ENCODE measurements around the gene AK2.

AK2 gene

GRCh38 chr1:33021567-33022431, 14.9 kb downstream of the AK2 start:
- no peak for DNase-seq (ENCODE audit: low spot score)

- no peak for DNase-seq (ENCODE audit: low spot score)
These were observed 18.6 kb downstream of the AK2 start for GRCh38 chr1:33018112-33018511.

- DNase-seq (ENCODE audit: low spot score) = no peak
These were observed 19.5 kb downstream of the AK2 start for GRCh38 chr1:33017175-33017574.

- no peak for DNase-seq (ENCODE audit: low spot score)
These were observed 21.5 kb downstream of the AK2 start for GRCh38 chr1:33015216-33015615.

- DNase-seq (ENCODE audit: low spot score) = no peak
These were observed 22.1 kb downstream of the AK2 start for GRCh38 chr1:33014464-33015163.

GRCh38 chr1:33013791-33014190, 22.9 kb downstream of the AK2 start:
- no peak for DNase-seq (ENCODE audit: low spot score)

GRCh38 chr1:33012165-33012564, 24.5 kb downstream of the AK2 start:
- DNase-seq (ENCODE audit: low spot score) = no peak

- no peak for DNase-seq (ENCODE audit: low spot score)
These were observed 25.6 kb downstream of the AK2 start for GRCh38 chr1:33010932-33011731.

- DNase-seq (ENCODE audit: low spot score) = no peak
These were observed 27.1 kb downstream of the AK2 start for GRCh38 chr1:33009561-33009960.

- DNase-seq (ENCODE audit: low spot score) = no peak
These were observed 28.4 kb downstream of the AK2 start for GRCh38 chr1:33008051-33008914.

GRCh38 chr1:33007190-33008050, 29.3 kb downstream of the AK2 start:
- DNase-seq (ENCODE audit: low spot score) = peak; percentile 49

- no peak for DNase-seq (ENCODE audit: low spot score)
These were observed 30.8 kb downstream of the AK2 start for GRCh38 chr1:33005838-33006421.

- no peak for DNase-seq (ENCODE audit: low spot score)
These were observed 31.4 kb downstream of the AK2 start for GRCh38 chr1:33005117-33005837.

GRCh38 chr1:33004613-33005012, 32.1 kb downstream of the AK2 start:
- DNase-seq (ENCODE audit: low spot score) = no peak

GRCh38 chr1:33003657-33004056, 33.0 kb downstream of the AK2 start:
- DNase-seq (ENCODE audit: low spot score) = no peak

- DNase-seq (ENCODE audit: low spot score) = no peak
These were observed 34.7 kb downstream of the AK2 start for GRCh38 chr1:33002006-33002405.

- DNase-seq (ENCODE audit: low spot score) = no peak
These were observed 35.4 kb downstream of the AK2 start for GRCh38 chr1:33001282-33001681.

GRCh38 chr1:33000427-33001026, 36.2 kb downstream of the AK2 start:
- no peak for DNase-seq (ENCODE audit: low spot score)

GRCh38 chr1:32998997-32999396, 37.7 kb downstream of the AK2 start:
- no peak for DNase-seq (ENCODE audit: low spot score)

Data from CD4-positive, alpha-beta T cell treated with Interleukin-15 for 4 hours (primary cell).